IPS-11a (cell line): ENCODE results near the gene ITGB8.

Source experiments
- H3K4me3 ChIP-seq: one replicate; pipeline ENCODE4 v1.5.1; 2013; ENCODE audit warnings: low read depth, low read length, control low read depth

ITGB8 gene

GRCh38 chr7:20307119-20307518 lies 23.6 kb upstream of the ITGB8 start:
- no peak overlapping the region for H3K4me3 ChIP-seq

- H3K4me3 ChIP-seq, result no peak overlapping the region
These were observed 22.8 kb upstream of the ITGB8 start for GRCh38 chr7:20307901-20308300.

GRCh38 chr7:20310301-20310700 lies 20.4 kb upstream of the ITGB8 start:
- H3K4me3 ChIP-seq, result no peak overlapping the region

GRCh38 chr7:20310963-20311742 lies 19.5 kb upstream of the ITGB8 start:
- H3K4me3 ChIP-seq, result no peak overlapping the region

- no peak overlapping the region for H3K4me3 ChIP-seq
These were observed 19.0 kb upstream of the ITGB8 start for GRCh38 chr7:20311743-20312042.

GRCh38 chr7:20312562-20312961 lies 18.1 kb upstream of the ITGB8 start:
- H3K4me3 ChIP-seq, result no peak overlapping the region

GRCh38 chr7:20313626-20314025 lies 17.1 kb upstream of the ITGB8 start:
- no peak overlapping the region for H3K4me3 ChIP-seq

- H3K4me3 ChIP-seq, result no peak overlapping the region
These were observed 16.5 kb upstream of the ITGB8 start for GRCh38 chr7:20314198-20314597.

GRCh38 chr7:20316706-20317105 lies 14.0 kb upstream of the ITGB8 start:
- H3K4me3 ChIP-seq, result no peak overlapping the region

GRCh38 chr7:20317413-20317812 lies 13.3 kb upstream of the ITGB8 start:
- H3K4me3 ChIP-seq, result no peak overlapping the region

- H3K4me3 ChIP-seq, result no peak overlapping the region
These were observed 11.8 kb upstream of the ITGB8 start for GRCh38 chr7:20318933-20319332.

- H3K4me3 ChIP-seq, result no peak overlapping the region
These were observed 10.4 kb upstream of the ITGB8 start for GRCh38 chr7:20320322-20320721.

- H3K4me3 ChIP-seq, result no peak overlapping the region
These were observed 9.9 kb upstream of the ITGB8 start for GRCh38 chr7:20320786-20321185.

- no peak overlapping the region for H3K4me3 ChIP-seq
These were observed 7.1 kb upstream of the ITGB8 start for GRCh38 chr7:20323595-20323994.

- no peak overlapping the region for H3K4me3 ChIP-seq
These were observed 4.4 kb upstream of the ITGB8 start for GRCh38 chr7:20326342-20326741.

GRCh38 chr7:20327055-20327454 lies 3.6 kb upstream of the ITGB8 start:
- H3K4me3 ChIP-seq, result no peak overlapping the region

- no peak overlapping the region for H3K4me3 ChIP-seq
These were observed 2.7 kb upstream of the ITGB8 start for GRCh38 chr7:20328027-20328426.

GRCh38 chr7:20328692-20329091 lies 2.0 kb upstream of the ITGB8 start:
- H3K4me3 ChIP-seq, result no peak overlapping the region

GRCh38 chr7:20329389-20330238 lies 1.1 kb upstream of the ITGB8 start:
- peak overlapping the region; percentile 52 for H3K4me3 ChIP-seq

GRCh38 chr7:20330928-20331909 lies 519 bp downstream of the ITGB8 start:
- peak overlapping the region; percentile 52 for H3K4me3 ChIP-seq
